Measurements from ENCODE around the gene MALT1.

MALT1 gene

GRCh38 chr18:58781627-58782194 lies 110.4 kb downstream of the MALT1 start:
- peak in 1 of 2 experiments; percentile 91 for DNase-seq (ENCODE audit: low read depth in 1 of 2, low spot score in 1 of 2)
- in situ Hi-C loops (cut with HindIII; ENCODE audit: low pct_unique_long_range_greater_than_20kb, low sequenced_read_pairs): no loop called here
- no peak for TF ChIP-seq JUND (IDR thresholded peaks at IDR 0.05; ENCODE audit: low read depth)

- DNase-seq (ENCODE audit: low read depth in 1 of 2, low spot score in 1 of 2): peak in 1 of 2 experiments; percentile 60
- in situ Hi-C loops (cut with HindIII; ENCODE audit: low pct_unique_long_range_greater_than_20kb, low sequenced_read_pairs): no loop called here
- TF ChIP-seq JUND (IDR thresholded peaks at IDR 0.05; ENCODE audit: low read depth): no peak
Measured at GRCh38 chr18:58784601-58785137, 113.4 kb downstream of the MALT1 start.

- in situ Hi-C loops (cut with HindIII; ENCODE audit: low pct_unique_long_range_greater_than_20kb, low sequenced_read_pairs): no loop called here
- TF ChIP-seq JUND (IDR thresholded peaks at IDR 0.05; ENCODE audit: low read depth): peak; percentile 44; the same call in 1 of the 2 replicates
- peak in 1 of 2 experiments; percentile 85 for DNase-seq (ENCODE audit: low read depth in 1 of 2, low spot score in 1 of 2)
Measured at GRCh38 chr18:58785171-58785805, 114.0 kb downstream of the MALT1 start.

DNA sequence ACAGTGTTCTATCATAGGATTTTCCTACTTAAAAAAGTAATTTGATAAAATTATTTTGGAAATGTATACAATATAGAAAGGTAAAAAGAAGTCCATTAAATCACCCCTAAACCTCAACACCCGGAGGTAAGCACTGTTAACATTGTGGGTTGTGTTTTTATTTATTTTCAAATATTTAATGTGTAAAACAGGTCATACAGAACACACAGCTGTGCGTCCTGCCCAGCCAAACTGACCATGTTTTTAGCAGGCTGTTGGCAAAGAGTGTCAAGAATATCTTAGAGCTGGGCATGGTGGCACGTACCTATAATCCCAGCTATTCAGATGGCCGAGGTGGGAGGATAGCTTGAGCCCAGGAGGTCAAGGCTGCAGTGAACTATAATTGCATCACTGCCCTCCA lies 114.6 kb downstream of the MALT1 start:
- TF ChIP-seq JUND (IDR thresholded peaks at IDR 0.05; ENCODE audit: low read depth): no peak
- DNase-seq (ENCODE audit: low read depth in 1 of 2, low spot score in 1 of 2): peak in 1 of 2 experiments; percentile 77
- in situ Hi-C loops (cut with HindIII; ENCODE audit: low pct_unique_long_range_greater_than_20kb, low sequenced_read_pairs): no loop called here

GRCh38 chr18:58787536-58788149 lies 116.4 kb downstream of the MALT1 start:
- TF ChIP-seq JUND (IDR thresholded peaks at IDR 0.05; ENCODE audit: low read depth): no peak
- no peak for DNase-seq (ENCODE audit: low read depth in 1 of 2, low spot score in 1 of 2)
- in situ Hi-C loops (cut with HindIII; ENCODE audit: low pct_unique_long_range_greater_than_20kb, low sequenced_read_pairs): no loop called here

GRCh38 chr18:58788470-58788869 lies 117.2 kb downstream of the MALT1 start:
- no peak for TF ChIP-seq JUND (IDR thresholded peaks at IDR 0.05; ENCODE audit: low read depth)
- DNase-seq (ENCODE audit: low read depth in 1 of 2, low spot score in 1 of 2): no peak
- in situ Hi-C loops (cut with HindIII; ENCODE audit: low pct_unique_long_range_greater_than_20kb, low sequenced_read_pairs): no loop called here

- in situ Hi-C loops (cut with HindIII; ENCODE audit: low pct_unique_long_range_greater_than_20kb, low sequenced_read_pairs): no loop called here
- TF ChIP-seq JUND (IDR thresholded peaks at IDR 0.05; ENCODE audit: low read depth): no peak
- peak in 1 of 2 experiments; percentile 58 for DNase-seq (ENCODE audit: low read depth in 1 of 2, low spot score in 1 of 2)
Measured at GRCh38 chr18:58788971-58789875, 118.0 kb downstream of the MALT1 start.

DNA sequence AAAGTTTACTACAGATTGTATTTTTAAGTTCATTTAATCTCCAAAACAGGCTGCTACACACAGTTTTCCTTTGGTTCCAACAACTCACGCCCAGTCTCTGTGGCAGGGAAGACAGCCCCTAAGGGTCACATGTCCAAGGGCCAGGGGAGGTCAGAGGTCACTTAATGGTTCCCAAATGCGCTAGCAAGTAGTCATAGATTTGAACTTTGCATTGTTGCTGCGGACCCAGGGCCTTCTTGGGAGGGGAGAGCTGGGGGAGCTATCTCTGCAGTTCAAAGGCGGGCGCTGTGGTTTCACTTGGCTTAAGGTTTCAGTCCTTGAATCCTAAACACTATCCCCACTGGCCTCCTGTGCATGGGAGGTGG lies 118.6 kb downstream of the MALT1 start:
- no peak for TF ChIP-seq JUND (IDR thresholded peaks at IDR 0.05; ENCODE audit: low read depth)
- DNase-seq (ENCODE audit: low read depth in 1 of 2, low spot score in 1 of 2): no peak
- in situ Hi-C loops (cut with HindIII; ENCODE audit: low pct_unique_long_range_greater_than_20kb, low sequenced_read_pairs): no loop called here

- in situ Hi-C loops (cut with HindIII; ENCODE audit: low pct_unique_long_range_greater_than_20kb, low sequenced_read_pairs): no loop called here
- no peak for DNase-seq (ENCODE audit: low read depth in 1 of 2, low spot score in 1 of 2)
- TF ChIP-seq JUND (IDR thresholded peaks at IDR 0.05; ENCODE audit: low read depth): no peak
Measured at GRCh38 chr18:58792086-58792485, 120.8 kb downstream of the MALT1 start.

GRCh38 chr18:58793361-58793760 lies 122.1 kb downstream of the MALT1 start:
- in situ Hi-C loops (cut with HindIII; ENCODE audit: low pct_unique_long_range_greater_than_20kb, low sequenced_read_pairs): no loop called here
- TF ChIP-seq JUND (IDR thresholded peaks at IDR 0.05; ENCODE audit: low read depth): no peak
- DNase-seq (ENCODE audit: low read depth in 1 of 2, low spot score in 1 of 2): no peak

GRCh38 chr18:58796220-58796619 lies 125.0 kb downstream of the MALT1 start:
- no peak for DNase-seq (ENCODE audit: low read depth in 1 of 2, low spot score in 1 of 2)
- in situ Hi-C loops (cut with HindIII; ENCODE audit: low pct_unique_long_range_greater_than_20kb, low sequenced_read_pairs): no loop called here
- TF ChIP-seq JUND (IDR thresholded peaks at IDR 0.05; ENCODE audit: low read depth): no peak

DNA sequence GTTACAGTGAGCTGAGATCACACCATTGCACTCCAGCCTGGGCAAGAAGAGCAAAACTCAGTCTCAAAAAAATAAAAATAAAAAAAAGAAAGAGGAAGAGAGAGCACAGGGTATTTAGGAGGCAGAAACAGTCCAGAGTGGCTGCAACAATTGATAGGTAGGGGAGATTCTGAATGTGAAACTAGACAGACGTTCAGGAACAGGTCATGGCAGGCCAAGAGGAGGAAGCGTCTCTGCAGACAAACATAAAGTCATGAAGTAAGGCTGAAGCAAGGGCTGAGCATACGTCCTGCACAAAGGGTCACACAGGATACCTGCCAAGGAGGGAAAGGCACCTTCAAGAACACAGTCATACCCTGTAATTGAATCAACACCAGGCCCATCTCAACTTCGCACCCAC lies 129.3 kb downstream of the MALT1 start:
- TF ChIP-seq JUND (IDR thresholded peaks at IDR 0.05; ENCODE audit: low read depth): no peak
- in situ Hi-C loops (cut with HindIII; ENCODE audit: low pct_unique_long_range_greater_than_20kb, low sequenced_read_pairs): no loop called here
- no peak for DNase-seq (ENCODE audit: low read depth in 1 of 2, low spot score in 1 of 2)
